D721Med (cell line): ENCODE data around the gene DNPEP.
"Not testable (repeated sequence)": the region's sequence is repeated elsewhere in the genome, so short reads cannot be mapped to it uniquely, and the experiment has no call there.

Source experiments
- DNase-seq: peaks from one replicate; pipeline ENCODE4 v3.0.0; 2011; ENCODE audit warnings: low spot score; ENCODE audit not compliant: insufficient read length
- FAIRE-seq: peaks from 2 replicates; lab custom pipeline; 2011; peaks lifted over from hg19 to GRCh38; lab: Jason Lieb, UNC
- TF ChIP-seq, protein P1 (sequence below): IDR thresholded peaks from 2 replicates; pipeline ENCODE4 v1.5.1; 2012; ENCODE audit warnings: mild to moderate bottlenecking, control low read depth; ENCODE audit not compliant: insufficient read depth; ENCODE audit errors: missing control alignments

The DNPEP gene

GRCh38 chr2:219410390-219410789 lies 22.7 kb upstream of the DNPEP start:
- no peak for FAIRE-seq
- TF ChIP-seq, protein P1, sequence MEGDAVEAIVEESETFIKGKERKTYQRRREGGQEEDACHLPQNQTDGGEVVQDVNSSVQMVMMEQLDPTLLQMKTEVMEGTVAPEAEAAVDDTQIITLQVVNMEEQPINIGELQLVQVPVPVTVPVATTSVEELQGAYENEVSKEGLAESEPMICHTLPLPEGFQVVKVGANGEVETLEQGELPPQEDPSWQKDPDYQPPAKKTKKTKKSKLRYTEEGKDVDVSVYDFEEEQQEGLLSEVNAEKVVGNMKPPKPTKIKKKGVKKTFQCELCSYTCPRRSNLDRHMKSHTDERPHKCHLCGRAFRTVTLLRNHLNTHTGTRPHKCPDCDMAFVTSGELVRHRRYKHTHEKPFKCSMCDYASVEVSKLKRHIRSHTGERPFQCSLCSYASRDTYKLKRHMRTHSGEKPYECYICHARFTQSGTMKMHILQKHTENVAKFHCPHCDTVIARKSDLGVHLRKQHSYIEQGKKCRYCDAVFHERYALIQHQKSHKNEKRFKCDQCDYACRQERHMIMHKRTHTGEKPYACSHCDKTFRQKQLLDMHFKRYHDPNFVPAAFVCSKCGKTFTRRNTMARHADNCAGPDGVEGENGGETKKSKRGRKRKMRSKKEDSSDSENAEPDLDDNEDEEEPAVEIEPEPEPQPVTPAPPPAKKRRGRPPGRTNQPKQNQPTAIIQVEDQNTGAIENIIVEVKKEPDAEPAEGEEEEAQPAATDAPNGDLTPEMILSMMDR, result no peak
- no peak for DNase-seq

DNA sequence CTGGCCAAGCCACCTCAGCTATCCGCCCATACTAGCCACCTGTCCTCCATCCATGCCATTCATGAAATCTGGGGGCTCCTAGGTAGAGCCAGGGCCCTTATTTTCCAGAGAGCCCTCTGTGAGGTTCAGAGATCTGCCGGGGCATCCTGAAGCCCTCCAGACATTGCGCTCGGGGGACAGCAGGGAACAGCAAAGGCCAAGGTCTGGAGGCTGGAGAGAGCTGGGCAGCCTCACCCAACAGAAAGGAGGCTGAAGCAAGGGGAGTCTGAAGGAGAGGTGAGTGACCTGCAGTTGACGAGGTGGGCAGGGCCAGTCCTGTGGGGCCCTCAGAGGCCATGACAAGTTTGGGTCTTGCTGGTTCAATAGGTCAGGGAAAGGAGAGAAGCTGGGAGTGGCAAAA lies 21.9 kb upstream of the DNPEP start:
- TF ChIP-seq, protein P1, result no peak
- FAIRE-seq (no peak), DNase-seq (no peak)

- TF ChIP-seq, protein P1, result no peak
- no peak for DNase-seq
- FAIRE-seq, result no peak
Observed at GRCh38 chr2:219408631-219409030, 20.9 kb upstream of the DNPEP start.

- TF ChIP-seq, protein P1, result no peak
- FAIRE-seq (no peak), DNase-seq (no peak)
Observed at GRCh38 chr2:219408204-219408603, 20.5 kb upstream of the DNPEP start.

GRCh38 chr2:219407343-219407742 lies 19.6 kb upstream of the DNPEP start:
- not testable (repeated sequence) for DNase-seq, FAIRE-seq

DNA sequence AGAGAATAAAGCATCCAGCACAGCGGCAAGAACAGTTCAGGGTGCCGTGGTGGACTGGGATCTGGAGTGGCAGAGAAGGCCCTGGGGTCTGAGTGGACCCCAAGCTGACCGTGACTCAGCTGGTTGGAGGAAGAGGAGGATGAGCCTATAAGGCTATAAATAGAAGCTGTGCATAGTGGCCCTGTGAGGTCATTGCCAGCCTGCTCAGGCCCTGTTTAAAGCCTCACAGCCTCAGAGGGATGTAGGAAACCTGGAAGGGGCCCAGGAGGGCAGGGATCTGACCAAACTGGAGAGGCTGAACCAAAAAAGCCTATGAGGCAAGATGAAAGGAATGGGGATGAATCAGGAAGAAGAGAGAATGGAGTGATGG lies 19.1 kb upstream of the DNPEP start:
- FAIRE-seq, result no peak
- TF ChIP-seq, protein P1, result no peak
- DNase-seq, result no peak

- FAIRE-seq (no peak), DNase-seq (no peak)
- TF ChIP-seq, protein P1, result no peak
Observed at GRCh38 chr2:219405958-219406860, 18.5 kb upstream of the DNPEP start.
